Measurements from ENCODE around the gene LIME1.

GRCh38 chr20:63731410-63731809 is 5.1 kb upstream of the LIME1 start:
- TF ChIP-seq GATA3 (IDR thresholded peaks at IDR 0.05; ENCODE audit: low read depth, low read length): no peak
- no peak for TF ChIP-seq GATA2 (IDR thresholded peaks at IDR 0.05; ENCODE audit: low read depth, low read length)

Measured in SH-SY5Y (cell line).